ENCODE measurements around the gene STIM1.

STIM1 gene

DNA sequence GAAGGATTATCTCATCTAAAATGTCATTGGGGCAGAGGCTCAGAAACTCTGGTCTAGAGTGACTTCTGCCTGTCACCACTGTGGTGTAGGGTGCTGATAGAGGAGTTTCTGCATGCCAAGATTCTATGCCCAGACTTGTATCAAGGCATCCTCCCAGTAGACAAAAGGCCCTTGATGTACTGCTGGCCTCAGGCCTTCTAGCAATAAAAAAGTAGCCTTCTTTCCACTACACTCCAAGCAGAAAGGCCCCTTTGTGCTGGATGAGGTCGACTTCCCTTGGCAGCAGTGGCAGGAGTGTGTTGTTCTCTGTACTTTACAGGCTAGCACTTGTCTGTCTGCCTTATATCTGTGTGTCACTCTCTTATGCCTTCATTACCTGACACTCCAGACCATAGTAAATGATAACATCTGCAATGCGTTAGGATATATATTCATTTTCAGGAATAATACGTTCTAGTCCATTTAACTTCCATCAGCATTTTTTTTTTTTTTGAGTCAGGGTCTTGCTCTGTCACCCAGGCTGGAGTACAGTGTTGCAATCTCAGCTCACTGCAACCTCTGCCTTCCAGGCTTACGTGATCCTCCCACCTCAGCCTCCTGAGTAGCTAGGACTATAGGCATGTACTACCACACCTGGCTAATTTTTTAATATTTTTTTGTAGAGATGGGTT lies 189.6 kb downstream of the STIM1 start:
- Histone ChIP-seq H3K4me3 (ENCODE audit: low read length) (no peak overlapping the region), H3K4me2 (ENCODE audit: low read length) (no peak overlapping the region), H3K79me2 (ENCODE audit: control insufficient read depth, low read length) (no peaks in the 10 kb centered on the region), H3K27me3 (ENCODE audit: control insufficient read depth, low read length) (no peaks in the 10 kb centered on the region), H3F3A (ENCODE audit: control insufficient read depth, insufficient read depth) (no peaks in the 10 kb centered on the region), H3K36me3 (ENCODE audit: control insufficient read depth, low read length) (no peaks in the 10 kb centered on the region), H3K9me3 (ENCODE audit: control insufficient read depth, insufficient read depth, low read length) (no peaks in the 10 kb centered on the region), H4K20me1 (ENCODE audit: control insufficient read depth, insufficient read depth, low read depth, low read length) (no peaks in the 10 kb centered on the region), H3K27ac (ENCODE audit: low read depth, low read length) (no peak overlapping the region), H3K9me2 (replicated peaks; ENCODE audit: control insufficient read depth, low read length) (no peaks in the 10 kb centered on the region), H3K4me1 (ENCODE audit: control insufficient read depth, low read length) (no peaks in the 10 kb centered on the region)
- TF ChIP-seq, protein P1, sequence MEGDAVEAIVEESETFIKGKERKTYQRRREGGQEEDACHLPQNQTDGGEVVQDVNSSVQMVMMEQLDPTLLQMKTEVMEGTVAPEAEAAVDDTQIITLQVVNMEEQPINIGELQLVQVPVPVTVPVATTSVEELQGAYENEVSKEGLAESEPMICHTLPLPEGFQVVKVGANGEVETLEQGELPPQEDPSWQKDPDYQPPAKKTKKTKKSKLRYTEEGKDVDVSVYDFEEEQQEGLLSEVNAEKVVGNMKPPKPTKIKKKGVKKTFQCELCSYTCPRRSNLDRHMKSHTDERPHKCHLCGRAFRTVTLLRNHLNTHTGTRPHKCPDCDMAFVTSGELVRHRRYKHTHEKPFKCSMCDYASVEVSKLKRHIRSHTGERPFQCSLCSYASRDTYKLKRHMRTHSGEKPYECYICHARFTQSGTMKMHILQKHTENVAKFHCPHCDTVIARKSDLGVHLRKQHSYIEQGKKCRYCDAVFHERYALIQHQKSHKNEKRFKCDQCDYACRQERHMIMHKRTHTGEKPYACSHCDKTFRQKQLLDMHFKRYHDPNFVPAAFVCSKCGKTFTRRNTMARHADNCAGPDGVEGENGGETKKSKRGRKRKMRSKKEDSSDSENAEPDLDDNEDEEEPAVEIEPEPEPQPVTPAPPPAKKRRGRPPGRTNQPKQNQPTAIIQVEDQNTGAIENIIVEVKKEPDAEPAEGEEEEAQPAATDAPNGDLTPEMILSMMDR (IDR thresholded peaks at IDR 0.05; ENCODE audit: low read depth, low read length, poor library complexity, severe bottlenecking), result no peak
- no peak for TF ChIP-seq EZH2phosphoT487 (IDR thresholded peaks at IDR 0.05; ENCODE audit: borderline replicate concordance, low read length)

DNA sequence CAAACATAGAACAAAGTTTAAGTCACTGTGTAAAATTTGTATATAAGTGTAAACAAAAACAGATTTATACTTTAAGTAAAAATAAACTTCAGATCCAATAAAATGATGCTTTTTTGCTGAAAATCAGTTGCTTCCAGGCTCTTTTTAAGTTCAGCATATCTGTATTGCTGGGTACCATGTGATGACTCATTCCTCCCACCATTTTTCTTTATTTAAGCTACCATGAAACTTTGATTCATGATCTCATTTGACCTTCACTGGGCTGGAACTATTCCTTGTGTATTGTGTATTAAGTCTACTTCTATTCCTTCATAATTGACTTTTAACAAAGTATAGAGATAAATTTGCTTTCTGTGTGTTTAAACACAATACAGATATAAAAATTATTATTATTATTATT lies 192.9 kb downstream of the STIM1 start:
- Histone ChIP-seq H3F3A (ENCODE audit: control insufficient read depth, insufficient read depth) (no peaks in the 10 kb centered on the region), H3K27me3 (ENCODE audit: control insufficient read depth, low read length) (no peaks in the 10 kb centered on the region), H4K20me1 (ENCODE audit: control insufficient read depth, insufficient read depth, low read depth, low read length) (no peaks in the 10 kb centered on the region), H3K4me3 (ENCODE audit: low read length) (no peak overlapping the region), H3K27ac (ENCODE audit: low read depth, low read length) (no peak overlapping the region), H3K4me2 (ENCODE audit: low read length) (no peak overlapping the region), H3K4me1 (ENCODE audit: control insufficient read depth, low read length) (no peaks in the 10 kb centered on the region), H3K9me2 (replicated peaks; ENCODE audit: control insufficient read depth, low read length) (no peaks in the 10 kb centered on the region), H3K9me3 (ENCODE audit: control insufficient read depth, insufficient read depth, low read length) (no peaks in the 10 kb centered on the region), H3K36me3 (ENCODE audit: control insufficient read depth, low read length) (no peaks in the 10 kb centered on the region), H3K79me2 (ENCODE audit: control insufficient read depth, low read length) (no peaks in the 10 kb centered on the region)
- TF ChIP-seq EZH2phosphoT487 (IDR thresholded peaks at IDR 0.05; ENCODE audit: borderline replicate concordance, low read length), result no peak
- TF ChIP-seq, protein P1 (IDR thresholded peaks at IDR 0.05; ENCODE audit: low read depth, low read length, poor library complexity, severe bottlenecking), result no peak

DNA sequence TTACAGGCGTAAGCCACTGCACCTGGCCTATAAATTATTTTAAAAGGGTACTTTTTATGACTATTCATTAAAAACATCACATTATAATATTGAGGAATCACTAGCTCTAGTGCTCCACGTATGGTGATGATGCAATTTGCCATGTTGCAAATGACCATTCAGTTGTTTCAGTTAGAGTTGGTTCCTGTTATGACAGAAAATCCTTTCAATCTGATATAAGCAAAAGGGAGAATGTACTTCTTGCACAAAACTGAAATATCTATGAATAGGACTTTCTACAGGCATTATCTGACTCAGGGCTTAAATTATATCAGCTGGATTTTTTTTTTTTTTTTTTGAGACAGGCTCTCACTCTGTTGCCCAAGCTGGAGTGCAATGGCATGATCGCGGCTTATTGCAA lies 193.5 kb downstream of the STIM1 start:
- Histone ChIP-seq H3K4me1 (ENCODE audit: control insufficient read depth, low read length) (no peaks in the 10 kb centered on the region), H3K27me3 (ENCODE audit: control insufficient read depth, low read length) (no peaks in the 10 kb centered on the region), H3K27ac (ENCODE audit: low read depth, low read length) (no peak overlapping the region), H3K36me3 (ENCODE audit: control insufficient read depth, low read length) (no peaks in the 10 kb centered on the region), H3K79me2 (ENCODE audit: control insufficient read depth, low read length) (no peaks in the 10 kb centered on the region), H3K4me3 (ENCODE audit: low read length) (no peak overlapping the region), H3K4me2 (ENCODE audit: low read length) (no peak overlapping the region), H3F3A (ENCODE audit: control insufficient read depth, insufficient read depth) (no peaks in the 10 kb centered on the region), H3K9me3 (ENCODE audit: control insufficient read depth, insufficient read depth, low read length) (no peaks in the 10 kb centered on the region), H4K20me1 (ENCODE audit: control insufficient read depth, insufficient read depth, low read depth, low read length) (no peaks in the 10 kb centered on the region), H3K9me2 (replicated peaks; ENCODE audit: control insufficient read depth, low read length) (no peaks in the 10 kb centered on the region)
- no peak for TF ChIP-seq EZH2phosphoT487 (IDR thresholded peaks at IDR 0.05; ENCODE audit: borderline replicate concordance, low read length)
- TF ChIP-seq, protein P1 (IDR thresholded peaks at IDR 0.05; ENCODE audit: low read depth, low read length, poor library complexity, severe bottlenecking), result no peak
